NCI-H1694 treated with DMSO at 0.1 percent for 48 hours (cell line): Measurements from ENCODE around the gene TNP2.
"Not testable (repeated sequence)": the region's sequence is repeated elsewhere in the genome, so short reads cannot be mapped to it uniquely, and the experiment has no call there.

Source experiments
- DNase-seq: peaks from one replicate; lab custom pipeline; 2025; lab: John Stamatoyannopoulos, UW

TNP2 gene

DNA sequence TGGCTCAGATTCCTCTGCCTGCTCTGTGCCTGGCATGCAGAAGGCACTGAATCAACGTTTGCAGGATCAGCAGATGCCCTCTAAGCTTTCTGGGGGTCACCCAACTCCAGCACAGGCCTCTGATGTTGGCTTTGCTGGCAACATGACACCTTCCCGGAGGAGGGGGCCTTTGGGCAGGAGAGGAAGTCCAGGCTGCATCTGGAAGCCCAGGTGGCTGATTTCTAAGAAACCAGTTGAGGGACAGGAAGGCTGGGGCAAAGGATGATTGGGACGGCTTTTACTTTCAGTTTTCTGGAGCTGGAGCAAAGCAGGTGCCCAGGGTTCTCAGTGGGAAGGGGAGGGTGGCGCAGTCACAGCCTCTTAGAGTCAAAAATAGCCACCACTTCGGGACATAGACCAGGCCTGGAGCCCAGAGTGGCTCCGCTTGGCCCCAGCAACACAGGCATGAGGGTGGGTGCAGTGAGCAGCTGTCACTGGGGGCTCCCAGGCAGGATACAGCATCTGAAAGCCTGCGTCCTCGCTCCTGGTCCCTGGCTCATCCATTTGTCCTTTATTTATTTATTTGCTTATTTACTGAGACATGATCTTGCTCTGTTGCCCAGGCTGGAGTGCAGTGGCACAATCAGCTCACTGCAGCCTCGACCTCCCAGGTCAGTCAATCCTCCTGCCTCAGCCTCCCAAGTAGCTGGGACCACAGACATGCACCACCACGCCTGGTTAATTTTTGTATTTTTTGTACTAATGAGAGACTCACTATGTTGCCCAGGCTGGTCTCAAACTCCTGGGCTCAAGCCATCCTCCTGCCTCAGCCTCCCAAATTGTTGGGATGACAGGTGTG is 28.3 kb downstream of the TNP2 start:
- no peak for DNase-seq

DNA sequence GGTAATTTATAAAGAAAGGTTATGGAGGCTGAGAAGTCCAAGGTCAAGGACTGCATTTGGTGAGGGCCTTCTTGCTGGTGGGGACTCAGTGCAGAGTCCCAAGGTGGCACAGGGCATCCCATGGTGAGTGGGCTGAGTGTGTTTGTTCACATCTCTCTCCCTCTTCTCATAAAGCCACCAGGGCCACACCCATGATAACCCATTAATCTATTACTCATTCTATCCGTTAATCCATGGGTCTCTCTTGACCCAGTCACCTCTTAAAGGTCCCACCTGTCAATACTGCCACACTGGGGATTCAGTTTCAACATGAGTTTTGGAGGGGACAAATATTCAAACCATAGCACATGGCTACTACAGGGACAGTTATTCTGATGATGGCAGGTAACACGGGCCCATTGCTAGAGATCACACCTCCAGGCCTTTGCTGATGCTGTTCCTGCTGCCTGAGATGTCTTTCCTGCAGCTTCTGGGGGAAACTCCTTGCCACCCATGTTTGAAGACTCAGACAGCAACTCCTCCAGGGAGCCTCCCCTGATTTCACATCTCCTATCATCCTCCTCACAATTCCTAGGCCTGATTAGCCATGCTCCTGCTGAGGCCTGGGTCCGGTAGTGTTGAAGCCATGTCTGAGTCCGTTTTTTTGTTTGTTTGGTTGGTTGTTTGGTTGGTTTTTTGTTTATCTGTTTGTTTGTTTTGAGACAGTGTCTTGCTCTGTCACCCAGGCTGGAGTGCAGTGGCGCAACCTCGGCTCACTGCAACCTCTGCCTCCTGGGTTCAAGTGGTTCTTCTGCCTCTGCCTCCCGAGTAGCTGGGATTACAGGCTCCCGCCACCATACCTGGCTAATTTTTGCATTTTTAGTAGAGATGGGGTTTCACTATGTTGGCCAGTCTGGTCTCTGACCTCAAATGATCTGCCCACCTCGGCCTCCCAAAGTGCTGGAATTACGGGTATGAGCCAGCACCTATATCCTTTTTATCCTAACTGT is 29.2 kb downstream of the TNP2 start:
- DNase-seq: no peak

DNA sequence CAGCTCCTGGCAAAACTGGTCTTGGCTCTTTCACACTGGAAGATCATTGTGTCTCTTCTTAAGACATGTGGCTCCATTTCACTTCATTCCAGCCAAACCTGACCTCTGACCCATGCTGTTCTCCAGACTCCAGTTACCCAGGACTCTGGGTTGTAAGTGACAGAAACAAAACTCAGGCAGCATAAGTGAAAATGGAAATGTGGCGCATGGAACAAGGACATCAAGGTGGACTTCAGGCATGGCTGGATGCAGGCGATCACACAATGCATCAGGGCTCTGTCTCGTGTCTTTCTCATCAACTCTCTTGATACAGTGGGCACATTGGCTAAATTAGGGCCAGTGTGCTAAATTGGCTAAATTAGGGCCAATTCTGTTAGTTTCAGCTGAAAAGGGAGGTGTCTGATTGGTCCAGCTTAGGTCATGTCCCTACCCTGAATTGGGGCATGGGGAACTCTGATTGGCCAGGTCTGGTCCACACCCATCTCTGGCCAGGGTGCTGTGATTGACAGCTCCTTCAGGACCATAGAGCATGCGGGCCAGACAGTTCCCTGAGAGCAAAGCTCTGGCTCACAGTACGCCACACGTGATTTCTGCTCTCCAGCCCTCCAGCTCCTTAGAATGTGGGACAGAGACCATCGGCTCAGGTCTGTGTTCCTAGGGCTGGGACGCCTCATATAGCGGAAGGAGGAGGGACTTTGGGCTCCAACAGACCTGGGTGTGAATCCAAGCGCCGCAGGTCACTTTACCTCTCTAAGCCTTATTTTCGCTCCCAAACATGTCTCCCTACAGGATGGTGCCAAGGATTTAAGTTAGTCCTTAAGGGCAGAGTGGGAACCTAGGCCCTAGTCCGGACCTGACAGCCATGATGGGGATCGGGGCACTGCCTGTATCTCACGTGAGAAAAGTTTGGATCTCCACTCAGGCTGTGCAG is 30.6 kb downstream of the TNP2 start:
- DNase-seq: no peak

DNA sequence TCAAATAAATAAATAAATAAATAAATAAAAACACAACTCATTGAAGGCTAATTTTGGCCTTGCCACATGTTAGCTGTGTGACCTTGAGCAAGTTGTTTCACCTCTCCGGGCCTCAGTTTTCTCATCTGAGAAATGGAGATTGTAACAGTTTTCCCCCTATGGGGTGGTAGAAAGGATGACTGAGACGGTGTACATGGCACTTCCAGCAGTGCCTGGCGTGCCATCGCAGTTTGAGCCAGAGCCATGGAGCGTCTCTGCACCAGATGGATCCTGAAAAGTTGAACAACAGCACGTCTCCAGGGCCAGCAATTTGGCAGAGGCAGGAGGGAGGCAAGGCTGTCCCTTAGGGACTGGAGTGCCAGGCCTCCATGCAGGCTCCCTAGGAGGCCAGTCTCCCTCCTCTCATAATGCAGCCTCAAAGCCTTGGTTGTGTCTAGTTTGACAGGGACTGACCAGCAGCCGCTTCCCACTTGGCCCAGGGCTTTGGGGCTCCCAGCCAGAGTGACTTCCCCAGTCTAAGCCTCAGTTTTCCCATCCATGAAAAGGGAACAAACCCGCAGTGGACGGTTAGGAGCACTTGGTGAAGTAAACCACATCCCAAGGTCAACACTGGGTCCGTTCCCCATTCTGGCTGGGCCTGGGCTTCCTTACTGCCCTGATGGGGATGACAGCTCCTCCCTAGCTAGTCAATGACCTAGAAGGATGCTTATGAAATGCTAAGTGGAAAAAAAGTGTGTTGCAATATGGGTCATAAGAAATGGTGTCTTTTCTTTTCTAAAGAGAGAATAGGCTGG is 32.5 kb downstream of the TNP2 start:
- DNase-seq: peak; percentile 49

DNA sequence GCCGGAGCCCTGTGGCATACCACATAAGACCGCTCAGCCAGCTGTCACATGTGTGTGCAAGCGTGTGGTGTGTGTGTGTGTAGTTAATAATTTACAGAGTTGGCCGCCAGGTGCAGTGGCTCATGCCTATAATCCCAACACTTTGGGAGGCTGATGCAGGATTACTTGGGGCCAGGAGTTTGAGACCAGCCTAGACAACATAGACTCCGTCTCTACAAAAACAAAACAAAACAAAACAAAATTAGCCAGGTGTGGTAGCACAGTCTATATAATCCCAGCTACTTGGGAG is 33.5 kb downstream of the TNP2 start:
- DNase-seq: no peak

DNA sequence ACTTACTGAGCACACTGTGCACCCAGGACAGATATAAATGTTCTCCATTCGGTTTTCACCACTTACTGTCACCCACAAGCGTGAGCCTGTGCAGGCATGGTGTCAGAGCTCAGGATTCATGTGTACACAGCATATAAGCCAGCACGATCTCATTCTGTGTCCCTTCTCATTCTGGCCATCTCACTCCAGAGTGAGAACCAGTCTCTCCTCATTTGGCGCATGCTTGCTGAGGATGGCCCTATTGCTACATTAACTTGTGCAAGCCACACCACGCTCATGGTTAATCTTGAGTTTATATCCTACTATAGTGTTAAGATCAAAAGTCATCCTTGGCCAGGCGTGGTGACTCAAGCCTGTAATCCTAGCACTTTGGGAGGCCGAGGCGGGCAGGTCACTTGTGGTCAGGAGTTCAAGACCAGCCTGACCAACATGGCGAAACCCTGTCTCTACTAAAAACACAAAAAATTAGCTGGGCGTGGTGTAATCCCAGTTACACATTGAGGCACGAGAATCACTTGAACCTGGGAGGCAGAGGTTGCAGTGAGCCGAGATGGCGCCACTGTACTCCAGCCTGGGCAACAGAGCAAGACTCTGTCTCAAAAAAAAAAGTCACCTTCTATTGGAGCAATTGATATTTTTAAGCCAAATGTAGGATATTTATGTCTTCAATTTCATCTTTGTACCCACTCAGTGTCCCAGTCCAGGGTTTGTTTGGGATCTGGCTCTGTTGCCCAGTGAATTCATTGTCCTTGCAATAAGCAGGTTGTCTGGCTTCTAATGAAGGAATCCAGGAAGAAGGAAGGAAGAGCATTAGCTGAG is 34.0 kb downstream of the TNP2 start:
- no peak for DNase-seq

DNA sequence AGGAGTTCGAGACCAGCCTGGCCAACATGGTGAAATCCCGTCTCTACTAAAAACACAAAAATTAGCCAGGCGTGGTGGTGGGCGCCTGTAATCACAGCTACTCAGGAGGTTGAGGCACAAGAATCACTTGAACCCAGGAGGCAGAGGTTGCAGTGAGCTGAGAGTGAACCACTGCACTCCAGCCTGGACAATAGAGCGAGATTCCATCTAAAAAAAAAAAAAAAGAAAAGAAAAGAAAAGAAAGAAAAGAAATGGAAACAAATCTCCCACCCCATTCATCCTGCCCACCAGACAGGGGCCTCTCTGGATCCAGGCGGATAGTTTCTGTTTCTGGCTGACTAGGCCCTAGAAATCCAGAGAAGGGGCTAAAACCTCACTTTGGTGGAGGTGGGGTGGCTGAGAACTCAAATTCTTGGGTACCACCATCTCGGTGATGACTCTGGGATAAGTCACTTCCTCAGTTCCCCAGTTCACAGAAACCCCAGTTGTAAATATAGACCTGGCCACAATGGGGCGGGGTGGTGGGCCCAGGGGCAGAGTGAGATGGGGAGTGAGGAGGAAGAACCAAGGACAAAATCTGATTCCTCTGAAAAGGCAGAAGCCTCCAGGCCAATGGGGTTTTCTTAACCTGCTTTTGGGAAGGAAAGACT is 35.3 kb downstream of the TNP2 start:
- DNase-seq: no peak

DNA sequence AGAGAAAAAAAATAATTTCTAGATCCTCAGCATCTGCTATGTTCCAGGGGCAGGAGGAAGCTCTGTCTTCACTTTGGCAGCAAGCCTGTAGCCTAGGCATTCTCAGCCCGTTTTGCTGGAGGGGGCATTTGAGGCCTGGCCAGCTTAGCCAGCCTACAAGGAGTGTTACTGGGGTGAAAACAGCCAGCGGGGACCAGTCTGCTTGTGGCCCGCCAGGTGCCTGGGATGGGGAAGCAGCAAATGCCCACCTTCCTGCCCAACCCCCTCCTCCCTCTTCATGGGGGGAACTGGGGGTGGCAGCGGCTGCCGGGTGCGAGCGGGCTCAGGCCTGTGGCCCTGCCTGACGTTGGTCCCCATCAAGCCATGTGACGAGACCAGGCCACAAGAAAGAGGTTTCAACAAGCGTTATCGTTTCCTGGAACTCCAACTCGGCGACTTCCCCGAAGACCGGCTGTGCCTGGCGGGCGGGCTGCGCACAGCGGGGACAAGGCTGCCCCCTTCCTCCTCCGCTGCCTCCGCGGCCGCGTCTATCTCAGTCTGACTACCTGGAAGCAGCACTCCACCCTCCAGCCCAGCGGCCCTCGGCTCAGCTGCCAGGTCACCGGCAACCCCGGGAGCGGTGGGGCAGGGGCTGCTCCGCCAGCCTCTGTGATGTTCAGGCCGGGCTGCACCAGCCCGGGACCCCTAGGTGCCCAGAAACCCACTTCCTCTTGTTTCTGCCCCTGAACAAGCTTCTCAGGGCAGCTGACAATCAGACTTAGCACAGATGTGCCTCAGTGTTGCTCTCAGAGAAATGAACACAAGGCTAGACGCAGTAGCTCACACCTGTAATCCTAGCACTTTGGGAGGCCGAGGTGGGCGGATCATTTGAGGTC is 36.0 kb downstream of the TNP2 start:
- DNase-seq: no peak

DNA sequence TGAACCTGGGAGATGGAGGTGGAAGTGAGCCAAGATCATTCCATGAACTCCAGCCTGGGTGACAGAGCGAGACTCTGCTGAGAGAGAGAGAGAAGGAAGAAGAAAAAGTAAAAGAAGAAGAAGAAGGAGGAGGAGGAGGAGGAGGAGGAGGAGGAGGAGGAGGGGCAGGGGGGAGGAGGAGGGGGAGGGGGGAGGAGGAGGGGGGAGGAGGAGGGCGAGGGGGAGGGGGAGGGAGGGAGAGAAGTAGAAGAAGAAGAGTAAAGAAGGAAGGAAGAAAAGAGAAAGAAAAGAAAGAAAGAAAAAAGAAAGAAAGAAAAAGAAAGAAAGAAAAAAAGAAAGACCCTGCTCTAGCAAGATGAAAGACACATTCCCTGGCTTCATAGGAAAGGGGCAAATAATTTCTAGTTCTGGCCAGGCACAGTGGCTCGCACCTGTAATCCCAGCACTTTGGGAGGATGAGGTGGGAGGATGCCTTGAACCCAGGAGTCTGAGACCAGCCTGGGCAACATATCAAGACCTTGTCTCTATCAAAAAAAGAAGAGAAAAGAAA is 36.7 kb downstream of the TNP2 start:
- no peak for DNase-seq

DNA sequence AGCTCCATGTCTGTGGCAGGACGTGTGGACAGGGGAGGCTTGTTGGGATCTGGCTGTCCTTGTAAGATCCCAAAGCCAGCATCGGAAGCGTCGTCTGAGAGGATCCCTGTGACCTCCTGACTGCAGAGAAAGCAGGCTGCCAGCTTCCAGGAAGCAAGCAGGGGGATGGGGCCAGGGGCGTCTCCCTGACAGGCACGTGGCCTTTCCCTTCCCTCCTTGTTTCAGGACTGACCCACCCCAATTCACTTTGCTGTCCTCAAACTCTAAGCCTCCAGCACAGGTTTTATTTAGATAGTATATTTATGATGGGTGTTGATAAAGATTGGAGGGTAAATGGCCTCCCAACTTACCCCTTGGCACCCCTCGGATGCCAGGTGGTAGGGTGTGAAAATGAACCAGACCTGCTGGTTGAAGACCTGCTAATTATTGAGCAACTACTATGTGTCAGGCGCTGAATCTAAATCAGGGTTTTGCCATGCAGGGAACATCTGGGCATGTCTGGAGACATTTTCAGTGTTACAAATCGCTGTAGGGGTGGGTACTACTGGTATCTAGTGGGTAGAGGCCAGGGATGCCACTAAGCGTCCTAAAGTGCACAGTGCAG is 37.7 kb downstream of the TNP2 start:
- no peak for DNase-seq

DNA sequence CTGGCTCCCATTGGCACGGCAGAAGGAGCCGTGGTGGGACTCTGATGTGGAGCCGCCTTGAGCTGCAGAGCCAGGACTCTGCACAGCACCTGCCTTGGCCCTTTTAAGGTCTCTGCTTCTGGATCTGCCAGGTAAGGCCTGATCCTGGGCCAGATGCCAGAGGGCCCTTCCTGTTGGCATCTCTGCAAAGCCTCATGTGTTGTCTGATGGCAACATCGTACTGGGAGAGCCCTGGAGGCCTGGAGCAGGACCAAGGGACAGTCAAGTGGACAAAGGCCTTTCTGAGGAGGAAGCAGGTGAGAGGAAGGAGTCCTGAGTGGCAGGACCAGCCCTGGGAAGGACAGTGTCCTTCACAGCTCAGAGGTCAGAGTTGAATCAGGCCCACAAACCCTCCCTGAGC is 39.2 kb downstream of the TNP2 start:
- DNase-seq: no peak

DNA sequence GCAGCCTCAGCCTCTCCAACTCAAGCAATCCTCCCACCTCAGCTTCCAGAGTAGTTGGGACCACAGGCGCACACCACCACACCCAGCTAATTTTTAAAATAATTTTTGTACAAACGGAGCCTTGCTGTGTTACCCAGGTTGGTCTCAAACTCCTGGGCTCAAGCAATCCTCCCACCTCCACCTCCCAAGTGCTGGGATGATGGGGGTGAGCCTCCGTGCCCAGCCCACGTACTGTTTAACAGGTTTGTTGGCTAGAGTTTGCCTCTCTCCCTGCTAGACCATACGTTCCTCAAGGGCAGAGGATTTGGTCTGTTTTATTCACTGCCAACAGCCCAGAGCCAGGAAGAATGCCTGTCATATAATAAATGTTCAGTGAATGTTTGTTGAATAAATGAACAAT is 39.7 kb downstream of the TNP2 start:
- DNase-seq: no peak

DNA sequence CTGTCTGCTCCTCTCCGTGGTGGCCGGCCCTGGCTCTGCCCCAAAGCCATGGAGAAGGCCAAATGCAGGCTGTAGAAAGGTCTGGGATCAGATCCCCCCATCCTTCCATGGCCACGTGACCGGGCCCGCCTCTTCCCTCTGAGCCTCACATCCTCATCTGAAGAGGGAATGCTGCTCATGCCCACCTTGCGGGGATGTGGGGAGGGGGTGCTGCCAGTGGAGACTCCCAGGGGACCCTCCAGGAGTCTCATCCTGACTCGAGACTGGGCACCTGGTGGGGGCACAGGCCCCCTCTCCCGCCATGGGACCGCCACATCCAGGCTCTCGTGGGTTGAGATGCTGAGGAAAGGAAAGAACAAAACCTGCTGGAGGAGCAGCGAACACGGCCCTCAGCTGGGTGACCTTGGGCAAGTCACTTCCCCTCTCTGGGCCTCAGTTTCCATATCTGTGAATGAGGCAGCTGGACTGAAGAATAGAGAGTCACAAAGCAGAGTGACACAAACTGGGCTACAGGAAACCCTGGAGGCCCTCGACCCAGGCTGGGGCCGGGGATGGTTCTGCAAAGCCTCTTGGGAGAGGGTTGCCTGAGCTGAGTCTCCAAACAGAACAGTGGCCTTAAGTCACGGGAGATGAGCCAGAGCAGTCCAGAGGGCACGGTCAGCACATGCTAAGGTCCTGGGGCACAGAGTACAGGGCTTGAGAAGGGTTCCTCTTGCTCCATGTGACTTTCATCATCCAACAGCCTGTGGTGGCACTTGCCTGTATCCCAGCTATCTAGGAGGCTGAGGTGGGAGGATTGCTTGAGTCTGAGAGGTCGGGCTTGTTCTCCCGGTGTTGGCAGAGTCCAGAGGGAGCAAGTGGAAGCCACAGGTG is 43.2 kb downstream of the TNP2 start:
- DNase-seq: no peak

DNA sequence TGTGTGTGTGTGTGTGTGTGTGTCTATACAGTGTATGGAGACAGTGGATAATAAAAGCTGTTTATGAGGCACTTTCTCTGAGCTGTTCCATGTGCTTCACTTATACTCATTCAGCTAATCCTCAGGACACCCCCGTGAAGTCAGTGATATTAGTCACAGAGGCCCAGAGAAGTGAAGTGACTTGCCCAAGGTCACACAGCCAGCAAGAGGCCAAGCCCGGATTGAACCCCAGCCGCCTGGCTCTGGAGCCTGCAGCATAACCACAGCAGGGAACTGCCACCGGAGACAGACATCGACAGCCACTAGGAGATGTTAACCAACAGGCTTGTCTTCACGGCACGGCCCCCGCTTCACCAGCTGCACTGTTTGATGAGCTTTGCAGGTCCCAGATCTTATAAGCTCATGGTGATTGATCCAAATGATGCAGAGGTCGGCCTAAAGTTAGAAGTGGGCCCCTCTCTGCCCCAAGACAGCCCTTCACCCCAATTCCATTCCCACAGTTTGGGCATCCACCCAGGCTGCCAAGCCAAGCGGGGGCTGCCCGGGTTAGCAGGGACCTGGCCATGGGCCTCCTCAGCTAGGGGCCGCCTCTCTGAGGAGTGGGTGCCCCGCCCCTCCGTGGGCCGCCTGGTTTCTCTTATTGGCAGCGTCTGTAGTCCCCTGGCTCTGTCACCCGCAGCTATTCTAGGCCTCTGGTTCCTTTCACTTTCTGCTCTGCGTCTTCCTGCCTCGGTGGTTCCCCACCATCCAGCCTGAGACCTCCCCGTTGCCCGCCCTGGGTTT is 44.0 kb downstream of the TNP2 start:
- no peak for DNase-seq

DNA sequence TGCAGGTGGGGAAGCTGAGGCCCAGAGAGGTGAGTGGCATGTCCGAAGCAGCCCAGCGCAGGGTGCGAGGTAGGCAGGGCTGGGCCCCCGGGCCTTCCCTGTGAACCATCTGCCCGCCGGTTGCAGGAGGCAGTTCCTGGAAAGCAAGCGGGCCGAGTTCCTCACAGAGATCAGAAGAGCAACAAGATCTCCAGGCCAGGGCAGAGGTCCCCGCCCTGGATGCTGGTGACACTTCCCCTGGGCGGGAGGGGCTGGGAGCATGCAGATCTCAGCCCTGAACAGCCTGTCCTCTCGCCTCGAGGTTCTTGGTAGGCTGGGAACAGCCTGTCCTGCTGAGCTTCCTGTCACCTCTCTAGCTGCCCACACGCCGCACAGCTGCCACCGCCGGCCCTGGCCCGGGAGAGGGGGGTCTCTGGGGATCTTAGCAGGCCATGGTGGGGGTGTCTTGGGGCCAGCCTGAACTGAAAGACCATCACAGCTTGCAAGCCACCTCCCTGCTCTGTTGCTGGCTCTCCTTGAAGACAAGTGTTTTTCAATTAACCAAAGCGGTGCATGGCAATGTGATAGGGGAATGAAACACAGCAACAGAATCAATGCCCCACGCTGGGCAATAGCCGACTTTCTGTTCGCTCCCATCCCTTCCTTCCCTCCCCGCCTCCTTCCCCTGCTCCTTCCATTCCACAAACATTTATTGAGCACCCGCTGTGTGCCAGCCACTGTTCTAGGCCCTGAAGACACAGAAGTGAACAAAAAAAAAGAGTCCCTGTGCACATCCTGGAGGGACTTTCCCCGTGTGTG is 44.8 kb downstream of the TNP2 start:
- DNase-seq: no peak

DNA sequence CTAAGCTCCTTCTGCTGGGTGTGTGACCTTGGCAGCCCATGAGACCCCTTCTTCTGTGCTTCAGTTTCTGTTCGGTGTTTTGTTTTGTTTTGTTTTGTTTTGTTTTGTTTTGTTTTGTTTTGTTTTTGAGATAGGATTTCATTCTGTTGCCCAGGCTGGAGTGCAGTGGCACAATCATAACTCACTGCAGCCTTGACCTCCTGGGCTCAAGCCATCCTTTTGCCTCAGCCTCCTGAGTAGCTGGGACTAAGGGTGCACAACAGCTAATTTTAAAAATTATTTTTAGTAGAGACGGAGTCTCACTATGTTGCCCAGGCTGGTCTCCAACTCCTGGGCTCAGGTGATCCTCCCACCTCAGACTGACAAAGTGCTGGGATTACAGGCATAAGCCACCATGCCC is 48.6 kb downstream of the TNP2 start:
- not testable (repeated sequence) for DNase-seq
